Epithelial cell of esophagus (primary cell): ENCODE results near the gene IGFBP5.

Source experiments
- DNase-seq: peaks from one replicate; pipeline ENCODE4 v3.0.0; 2010; ENCODE audit warnings: low read depth
- H3K4me3 ChIP-seq: 2 replicates; pipeline ENCODE4 v1.5.1; 2011; ENCODE audit warnings: mild to moderate bottlenecking, low read length, control low read depth
- CTCF ChIP-seq: IDR thresholded peaks from 2 replicates; pipeline ENCODE4 v1.5.1; 2011; ENCODE audit warnings: low read depth, mild to moderate bottlenecking, low read length, control low read depth, inconsistent platforms; ENCODE audit not compliant: insufficient read depth; ENCODE audit errors: missing control alignments

Gene IGFBP5

DNA sequence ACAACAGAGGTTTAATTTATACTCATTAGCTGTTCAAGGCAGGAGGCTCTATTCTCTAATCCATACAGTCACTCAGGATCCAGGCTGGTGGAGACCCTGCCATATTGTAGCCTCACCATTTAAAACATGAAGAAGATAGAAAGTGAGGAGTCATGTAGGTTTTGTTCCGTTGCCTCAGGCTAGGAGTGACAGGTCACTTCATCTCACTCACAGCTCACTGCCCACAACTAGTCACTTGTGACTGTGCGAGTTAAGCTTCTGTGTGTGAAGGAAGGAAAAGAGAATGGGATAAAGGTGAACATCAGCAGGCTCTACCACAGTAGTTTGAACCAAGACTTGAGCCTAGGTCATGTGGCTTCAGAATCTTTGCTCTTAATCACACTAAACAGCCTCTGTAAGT, 71.1 kb downstream of the IGFBP5 start:
- no peak for TF ChIP-seq CTCF
- no peak for DNase-seq
- no peak overlapping the region for H3K4me3 ChIP-seq

- DNase-seq, result no peak
- no peak overlapping the region for H3K4me3 ChIP-seq
- no peak for TF ChIP-seq CTCF
These were observed 72.8 kb downstream of the IGFBP5 start for GRCh38 chr2:216622526-216622925.
